GM21619 (cell line): ENCODE results near the gene CPNE9.

Source experiments
- ATAC-seq: cut with Tn5 transposase; IDR thresholded peaks from one replicate; pipeline ENCODE4 v1.9.1; 2021; ENCODE audit not compliant: unreplicated experiment

The CPNE9 gene, protein sequence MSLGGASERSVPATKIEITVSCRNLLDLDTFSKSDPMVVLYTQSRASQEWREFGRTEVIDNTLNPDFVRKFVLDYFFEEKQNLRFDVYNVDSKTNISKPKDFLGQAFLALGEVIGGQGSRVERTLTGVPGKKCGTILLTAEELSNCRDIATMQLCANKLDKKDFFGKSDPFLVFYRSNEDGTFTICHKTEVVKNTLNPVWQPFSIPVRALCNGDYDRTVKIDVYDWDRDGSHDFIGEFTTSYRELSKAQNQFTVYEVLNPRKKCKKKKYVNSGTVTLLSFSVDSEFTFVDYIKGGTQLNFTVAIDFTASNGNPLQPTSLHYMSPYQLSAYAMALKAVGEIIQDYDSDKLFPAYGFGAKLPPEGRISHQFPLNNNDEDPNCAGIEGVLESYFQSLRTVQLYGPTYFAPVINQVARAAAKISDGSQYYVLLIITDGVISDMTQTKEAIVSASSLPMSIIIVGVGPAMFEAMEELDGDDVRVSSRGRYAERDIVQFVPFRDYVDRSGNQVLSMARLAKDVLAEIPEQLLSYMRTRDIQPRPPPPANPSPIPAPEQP

DNA sequence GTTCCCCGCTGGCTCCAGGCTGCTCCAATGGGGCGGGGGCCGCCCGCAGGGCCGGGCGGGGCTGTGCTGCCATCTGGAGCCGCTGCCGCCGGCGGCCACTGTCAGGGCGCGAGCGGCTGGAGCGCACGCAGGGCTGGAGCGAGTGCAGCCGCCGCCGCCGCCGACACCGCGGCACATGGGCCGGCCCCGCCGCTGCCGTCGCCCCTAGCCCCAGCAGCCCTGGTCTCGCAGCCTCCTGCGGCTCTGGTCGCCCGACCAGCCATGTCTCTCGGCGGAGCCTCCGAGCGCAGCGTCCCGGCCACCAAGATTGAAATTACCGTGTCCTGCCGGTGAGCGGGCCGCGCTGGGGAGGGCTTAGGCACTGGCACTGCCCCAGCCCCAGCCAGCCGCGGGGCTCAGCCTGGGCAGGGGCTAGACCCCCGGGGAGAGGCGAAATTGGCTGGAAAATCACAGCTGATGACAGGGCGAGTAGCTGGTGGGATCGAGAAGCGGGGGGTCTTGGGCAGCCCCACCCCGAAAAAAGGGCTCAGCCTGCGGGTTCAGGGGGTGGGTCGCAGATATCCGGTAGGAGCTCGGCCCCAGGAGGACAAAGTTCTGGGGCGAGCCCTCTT lies at the start of gene CPNE9:
Gene CPNE9, plus strand, starts transcription at position 98 of the 611 bp plus-strand sequence. Its CDS starts 164 bp downstream, at position 262.
- ATAC-seq, result no peak

DNA sequence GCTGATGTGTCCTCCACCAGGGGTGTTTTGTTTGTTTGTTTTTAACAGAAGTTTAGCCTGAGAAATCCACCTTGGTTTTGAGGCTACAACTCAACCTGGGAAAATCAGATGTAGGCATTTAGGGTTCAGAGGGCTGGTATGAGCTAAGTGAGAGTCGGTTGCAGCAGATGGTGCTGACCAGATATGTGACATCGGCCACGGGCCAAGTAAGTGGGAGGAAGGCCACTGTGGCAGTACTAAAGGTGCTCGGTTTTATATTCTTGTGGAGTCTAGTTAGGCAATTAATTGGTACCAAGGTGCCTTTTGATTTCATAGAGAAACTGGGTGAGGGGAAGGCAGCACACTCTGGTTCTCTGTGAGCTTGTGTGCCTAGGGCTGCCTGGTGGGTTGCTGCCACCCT lies 43.8 kb upstream of the CPNE9 start:
- ATAC-seq, result no peak

DNA sequence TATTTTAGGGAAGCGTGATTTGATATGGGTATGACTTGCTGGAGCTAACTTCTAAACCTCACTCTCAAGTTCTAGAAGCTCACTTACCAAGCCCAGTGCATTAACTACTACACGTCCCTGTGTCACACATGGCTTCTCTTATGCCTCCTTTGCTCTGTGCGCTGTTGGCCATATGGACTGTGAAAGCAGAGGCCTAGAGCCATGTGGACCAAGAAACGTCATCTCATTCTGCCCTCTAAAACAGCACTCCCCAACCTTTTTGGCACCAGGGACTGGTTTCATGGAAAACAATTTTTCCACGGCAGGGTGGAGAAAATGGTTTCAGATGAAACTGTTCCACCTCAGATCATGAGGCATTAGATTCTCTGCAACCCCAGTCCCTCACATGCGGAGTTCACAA lies 42.7 kb upstream of the CPNE9 start:
- no peak for ATAC-seq

DNA sequence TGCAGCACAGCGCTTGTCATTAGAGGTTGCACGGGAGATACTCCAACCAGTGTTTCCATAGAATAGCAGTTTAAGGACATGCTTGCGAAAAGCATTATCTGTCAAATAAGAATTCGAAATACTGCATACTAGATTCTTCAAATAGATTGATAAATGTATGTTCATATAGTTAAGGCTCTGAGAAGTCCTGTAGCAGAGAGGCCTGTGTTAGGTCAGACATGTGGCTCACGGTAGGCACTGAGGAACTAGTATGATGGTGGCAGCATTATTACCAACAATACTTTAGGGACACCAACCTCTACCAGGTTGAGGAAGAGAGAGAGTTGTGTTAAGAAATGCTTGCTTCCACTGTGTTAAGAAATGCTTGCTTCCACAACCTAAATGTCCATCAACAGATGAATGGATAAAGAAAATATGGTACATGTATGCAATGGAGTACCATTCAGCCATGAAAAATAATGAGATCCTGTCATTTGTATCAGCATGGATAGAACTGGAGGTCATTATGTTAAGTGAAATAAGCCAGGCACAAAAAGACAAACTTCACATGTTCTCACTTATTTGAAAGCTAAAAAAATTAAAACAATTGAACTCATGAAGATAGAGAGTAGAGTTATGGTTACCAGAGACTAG lies 39.4 kb upstream of the CPNE9 start:
- no peak for ATAC-seq

DNA sequence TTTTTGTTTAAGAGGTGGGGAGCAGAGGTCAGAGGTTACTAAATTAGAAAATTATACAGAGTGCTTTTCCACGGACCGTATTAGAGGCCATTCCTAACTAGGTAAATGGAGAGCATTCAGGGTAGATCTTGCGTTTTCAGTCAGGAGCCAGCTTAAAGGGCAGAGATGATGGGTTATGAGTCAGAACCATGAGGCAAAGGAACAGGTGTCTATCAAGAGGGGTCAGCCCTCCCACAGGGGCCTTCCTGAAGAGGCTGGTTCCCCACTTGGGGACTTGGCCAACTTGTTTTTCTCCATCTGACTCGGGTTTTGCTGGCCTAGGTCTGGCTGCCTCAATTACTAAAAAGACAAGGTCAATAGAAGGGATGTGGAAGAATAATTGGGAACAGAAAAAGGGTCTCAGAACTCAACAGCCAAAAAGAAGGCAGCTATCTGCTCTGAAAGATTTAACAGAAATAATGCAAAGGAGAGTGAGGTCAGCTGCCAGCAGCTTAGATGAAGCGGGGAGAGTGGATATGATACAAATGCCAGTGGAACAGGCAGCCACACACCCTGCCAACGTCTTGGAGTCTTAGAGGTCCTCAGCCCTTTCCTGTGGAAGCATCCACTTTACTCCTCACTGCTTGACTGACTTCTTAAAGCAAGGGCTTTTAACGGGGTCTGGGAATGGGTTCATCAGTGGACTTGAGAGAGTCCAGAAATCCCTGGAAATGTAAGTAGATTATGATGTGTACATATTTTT lies 36.8 kb upstream of the CPNE9 start:
- ATAC-seq, result no peak

DNA sequence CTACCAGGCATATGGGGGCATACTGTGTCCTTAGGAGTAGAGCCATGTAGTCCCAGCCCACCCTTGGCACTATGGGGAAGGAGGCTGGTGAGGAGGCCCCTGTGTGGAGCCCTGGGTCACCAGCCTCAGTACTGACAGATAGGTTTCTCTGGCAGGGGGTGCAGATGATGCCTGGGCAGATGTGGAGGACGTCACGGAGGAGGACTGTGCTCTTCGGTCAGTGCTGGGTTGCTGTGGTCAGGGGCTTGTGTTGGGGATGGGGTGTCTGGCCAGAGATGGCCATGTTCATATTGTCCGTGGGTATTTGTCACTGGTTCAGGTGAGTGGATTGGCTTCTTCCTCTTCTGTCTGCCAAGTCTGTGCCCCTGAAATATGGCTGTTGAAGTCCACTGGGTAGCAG lies 34.4 kb upstream of the CPNE9 start:
- no peak for ATAC-seq

DNA sequence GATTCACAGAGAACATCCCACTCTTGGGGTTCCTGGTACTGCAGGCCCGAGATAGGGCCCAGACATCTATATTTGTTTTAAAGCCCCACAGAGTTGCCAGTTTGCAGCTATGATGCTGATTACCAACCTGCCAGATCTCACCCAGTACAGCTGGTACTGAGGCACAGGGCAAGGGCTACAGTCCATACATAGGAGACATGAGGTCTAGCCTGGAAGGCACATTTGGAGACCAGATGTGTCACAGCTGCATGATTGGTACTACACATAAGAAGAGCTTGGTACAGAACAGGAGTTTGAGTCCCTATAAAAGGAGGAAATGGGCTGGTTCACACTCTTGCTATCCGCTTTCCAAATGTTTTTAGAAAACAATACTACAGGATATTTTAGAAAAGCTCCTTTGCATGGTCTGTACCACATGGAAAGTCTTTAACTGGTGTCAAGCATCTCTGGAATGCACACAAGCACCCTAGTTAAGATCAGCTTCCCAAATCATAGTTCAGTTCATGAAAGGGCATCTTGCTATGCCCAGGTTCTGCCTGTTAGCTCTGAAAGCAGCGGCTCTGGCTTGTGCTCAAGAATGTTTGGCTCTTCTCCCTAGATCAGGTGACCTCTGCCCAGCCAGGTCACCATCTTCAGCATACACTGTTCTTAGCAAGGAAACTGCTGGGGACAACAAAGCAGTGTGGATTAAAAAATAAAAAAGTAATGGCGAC lies 33.8 kb upstream of the CPNE9 start:
- ATAC-seq, result no peak

DNA sequence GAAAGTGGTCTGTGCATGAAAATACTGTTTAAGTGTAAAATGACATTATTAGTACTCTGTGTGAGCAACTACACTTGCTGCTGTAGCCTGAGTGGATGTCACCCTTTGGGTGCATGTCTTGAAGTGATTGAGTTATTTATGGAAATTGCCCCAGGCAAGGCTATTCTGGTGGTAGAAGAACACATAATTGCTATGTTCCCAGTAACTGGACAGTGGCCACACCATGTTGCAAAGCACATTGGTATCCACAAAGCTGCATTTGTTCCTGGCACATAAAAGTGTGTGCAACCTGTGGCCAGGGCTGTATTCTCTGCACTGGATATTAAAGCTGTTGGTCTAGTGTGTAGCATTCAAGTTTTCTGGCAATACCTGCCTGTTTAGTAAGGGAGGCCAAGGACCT lies 30.6 kb upstream of the CPNE9 start:
- no peak for ATAC-seq

DNA sequence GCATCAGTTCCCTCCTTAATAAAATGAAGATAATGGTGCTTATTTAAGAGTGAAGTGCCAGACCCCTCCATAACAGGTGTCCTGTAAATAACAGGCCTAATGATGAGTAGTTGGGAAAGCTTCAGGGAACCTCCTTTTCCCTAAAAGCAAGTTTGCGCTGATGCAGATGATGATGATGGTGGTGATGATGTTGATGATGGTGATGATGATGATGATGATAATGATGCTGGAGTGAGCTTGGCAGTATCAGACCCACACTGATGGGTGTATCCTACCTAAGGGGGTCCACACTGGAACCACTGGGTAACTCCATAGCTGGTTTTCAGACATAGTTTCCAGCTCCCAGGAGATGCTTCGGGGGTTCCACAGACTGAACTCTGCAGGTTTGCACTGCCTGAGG lies 29.9 kb upstream of the CPNE9 start:
- no peak for ATAC-seq

DNA sequence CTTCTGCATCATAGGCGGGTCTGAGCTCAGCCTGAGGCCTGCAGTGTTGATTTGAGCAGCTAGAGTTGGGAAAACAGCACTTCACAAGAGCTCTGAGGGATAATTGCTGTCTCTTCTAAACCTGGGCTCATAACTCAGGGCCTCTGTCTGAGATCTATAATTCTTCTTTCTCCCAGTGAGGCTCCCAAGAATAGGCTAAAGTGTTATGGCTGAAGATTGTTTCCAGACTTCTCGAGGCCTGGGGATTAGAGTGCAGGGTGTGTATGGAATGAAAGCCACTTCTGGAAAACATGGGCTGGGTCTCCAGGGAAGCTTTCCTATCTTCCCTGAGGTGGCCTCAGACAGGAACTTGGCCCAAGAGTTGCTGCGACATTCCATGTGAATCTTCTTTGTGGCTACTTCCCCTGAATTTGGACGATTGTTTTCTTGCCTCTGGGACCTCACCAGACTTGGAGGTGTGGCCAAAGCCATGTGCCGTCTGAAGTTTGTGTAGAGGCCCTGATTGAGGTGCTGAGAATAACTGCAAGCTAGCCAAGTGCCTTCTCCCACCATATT lies 27.8 kb upstream of the CPNE9 start:
- no peak for ATAC-seq

DNA sequence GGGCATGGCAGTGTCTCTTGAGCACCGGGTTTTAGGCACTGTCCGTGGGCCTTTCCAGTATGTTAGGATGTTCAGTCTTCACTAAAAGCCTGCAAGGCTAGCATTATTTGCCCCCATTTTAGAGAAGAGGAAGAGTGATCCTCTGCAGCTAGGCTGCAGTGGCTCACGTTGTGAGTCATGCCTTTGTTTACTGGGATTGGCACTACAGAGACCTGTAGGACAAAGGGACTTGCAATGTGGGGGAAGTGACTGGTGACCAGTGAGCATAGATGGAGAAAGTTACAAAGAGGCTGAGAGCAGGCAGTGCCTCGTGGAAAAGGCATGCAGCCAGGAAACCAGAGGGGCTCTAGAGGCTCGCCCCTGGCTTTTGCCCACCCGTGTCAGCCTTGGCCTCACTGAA lies 26.8 kb upstream of the CPNE9 start:
- ATAC-seq, result no peak

DNA sequence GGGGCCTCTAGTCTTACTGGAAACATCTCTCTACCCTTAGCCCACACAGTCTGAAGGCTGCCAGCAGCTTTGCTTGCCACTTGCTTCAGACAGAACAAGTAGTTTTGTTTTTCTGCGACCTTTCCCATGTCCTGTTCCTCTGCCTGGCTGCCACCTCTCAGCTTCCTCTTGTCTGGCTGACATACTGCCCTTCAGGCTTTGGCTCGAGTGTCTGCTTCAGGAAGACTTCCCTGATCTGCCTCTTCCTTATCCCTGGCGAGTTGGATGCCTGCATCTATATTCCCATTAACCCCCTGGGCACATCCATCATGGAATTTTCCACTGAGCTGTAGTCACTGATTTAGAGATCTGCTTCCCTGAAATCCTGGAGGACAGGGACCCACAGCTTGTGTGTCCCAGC lies 25.1 kb upstream of the CPNE9 start:
- no peak for ATAC-seq

DNA sequence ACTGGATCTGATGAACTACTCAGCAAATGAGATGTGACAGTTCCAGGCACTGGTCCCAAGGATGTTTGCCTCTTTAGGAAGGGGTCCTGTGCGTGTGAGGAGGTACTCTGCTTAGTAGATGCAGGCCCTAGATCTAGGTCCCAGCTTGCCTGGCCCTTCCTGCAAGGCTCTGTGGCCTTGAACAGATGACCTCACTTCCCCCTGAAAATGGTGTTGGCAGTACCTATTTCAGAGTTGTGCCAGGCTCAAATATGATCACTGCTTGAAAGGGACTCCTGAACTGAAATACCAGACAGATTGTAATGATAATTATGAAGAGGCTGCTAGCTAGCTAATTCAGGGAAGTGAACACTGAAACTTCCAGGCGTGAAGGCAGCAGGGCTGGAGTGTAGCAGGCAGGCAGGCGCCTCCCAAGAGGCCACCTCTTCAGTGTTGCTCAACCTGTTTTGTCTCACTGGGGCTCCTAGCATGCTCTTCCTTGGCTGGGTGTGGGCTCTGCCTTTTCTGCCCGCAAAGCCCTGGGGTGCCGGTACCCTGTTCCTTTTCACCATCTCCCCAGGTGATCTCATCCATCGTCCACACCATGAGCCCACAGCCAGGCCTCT lies 24.1 kb upstream of the CPNE9 start:
- no peak for ATAC-seq

DNA sequence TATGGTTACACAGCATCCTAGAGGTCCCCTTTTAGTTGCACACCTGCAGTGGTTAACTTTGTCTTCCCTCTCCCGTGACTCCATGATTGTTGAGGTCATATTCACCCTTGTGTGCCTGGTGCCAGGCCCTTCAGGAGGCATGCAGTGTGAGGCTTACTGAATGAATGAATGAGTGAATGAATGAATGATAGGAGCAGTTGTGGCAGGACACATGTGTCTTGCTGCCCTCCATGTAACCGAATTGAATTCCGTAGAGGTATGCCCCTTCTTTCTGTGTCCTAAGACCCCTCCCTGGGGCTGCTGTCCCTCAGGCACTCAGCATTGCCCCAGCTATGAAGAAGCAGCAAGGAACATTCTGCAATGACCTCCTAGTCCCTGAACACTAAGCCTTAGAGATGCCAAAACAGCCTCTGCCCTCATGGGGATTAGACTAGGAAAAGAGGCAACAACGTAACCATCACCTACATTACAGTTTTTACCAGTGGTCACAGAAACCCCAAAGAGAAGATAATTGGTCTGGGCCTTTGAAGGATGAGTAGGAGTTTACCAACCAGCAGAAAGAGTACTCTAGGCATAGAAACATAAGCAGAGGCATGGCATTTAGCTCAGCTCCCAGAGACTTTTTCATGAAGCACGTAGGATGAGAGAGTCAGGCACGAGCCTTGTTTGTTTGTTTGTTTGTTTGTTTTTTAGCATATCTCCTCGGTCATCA lies 22.5 kb upstream of the CPNE9 start:
- ATAC-seq, result no peak

DNA sequence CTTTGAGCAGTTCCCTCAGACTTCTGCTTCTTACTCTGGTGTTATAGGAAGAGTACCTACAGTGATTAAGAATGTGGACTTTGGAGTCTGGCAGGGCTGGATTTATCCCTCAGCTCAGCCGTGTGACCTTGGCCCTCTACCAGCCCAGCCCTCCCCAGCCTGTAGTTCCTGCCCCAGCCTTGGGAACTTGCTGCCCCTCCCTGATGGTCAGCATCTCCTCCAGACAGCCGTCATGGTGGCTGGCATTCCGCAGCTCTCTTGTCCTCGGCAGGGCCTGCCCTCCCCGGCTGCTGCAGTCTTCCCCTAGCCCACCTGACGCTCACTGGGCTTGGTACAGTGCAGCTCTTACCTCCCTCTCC lies 21.9 kb upstream of the CPNE9 start:
- ATAC-seq, result no peak

DNA sequence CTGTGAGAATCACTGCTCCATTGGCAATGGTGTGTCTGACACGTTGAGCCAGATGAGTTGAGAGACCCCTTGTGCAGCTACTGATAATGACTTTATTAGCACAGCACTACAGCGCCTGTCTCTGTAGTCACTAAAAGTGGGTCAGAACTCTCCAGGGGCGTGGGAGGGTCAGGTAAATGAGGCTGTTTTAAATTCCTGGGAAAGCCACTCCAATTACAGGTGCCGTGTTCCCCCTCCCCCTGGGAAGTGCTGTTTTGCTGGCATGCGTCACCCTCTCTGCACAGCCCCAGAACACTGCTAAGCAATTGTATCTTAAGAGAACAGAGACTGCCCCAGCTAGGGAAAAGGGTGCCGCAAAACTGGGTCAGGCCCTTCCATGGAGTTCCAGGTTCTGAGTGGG lies 21.5 kb upstream of the CPNE9 start:
- ATAC-seq, result no peak

DNA sequence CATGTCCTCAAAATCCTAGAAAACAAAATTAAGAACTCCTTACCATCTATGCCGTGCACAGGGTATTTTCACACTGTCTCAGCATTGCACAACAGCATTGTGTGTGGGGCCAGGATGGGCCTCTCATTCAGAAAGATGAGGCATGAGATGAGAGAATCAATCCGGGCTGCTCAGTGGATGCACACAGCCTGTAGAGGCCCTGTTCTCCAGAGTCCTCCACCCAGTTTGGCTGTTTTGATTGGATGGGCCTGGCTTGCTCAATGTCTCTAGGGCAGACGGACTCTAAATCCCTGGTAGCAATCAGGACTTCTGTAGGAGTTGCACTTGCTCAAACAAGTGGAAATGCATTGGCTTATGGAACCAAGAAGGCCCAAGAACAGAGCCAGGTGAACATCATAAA lies 20.2 kb upstream of the CPNE9 start:
- no peak for ATAC-seq

DNA sequence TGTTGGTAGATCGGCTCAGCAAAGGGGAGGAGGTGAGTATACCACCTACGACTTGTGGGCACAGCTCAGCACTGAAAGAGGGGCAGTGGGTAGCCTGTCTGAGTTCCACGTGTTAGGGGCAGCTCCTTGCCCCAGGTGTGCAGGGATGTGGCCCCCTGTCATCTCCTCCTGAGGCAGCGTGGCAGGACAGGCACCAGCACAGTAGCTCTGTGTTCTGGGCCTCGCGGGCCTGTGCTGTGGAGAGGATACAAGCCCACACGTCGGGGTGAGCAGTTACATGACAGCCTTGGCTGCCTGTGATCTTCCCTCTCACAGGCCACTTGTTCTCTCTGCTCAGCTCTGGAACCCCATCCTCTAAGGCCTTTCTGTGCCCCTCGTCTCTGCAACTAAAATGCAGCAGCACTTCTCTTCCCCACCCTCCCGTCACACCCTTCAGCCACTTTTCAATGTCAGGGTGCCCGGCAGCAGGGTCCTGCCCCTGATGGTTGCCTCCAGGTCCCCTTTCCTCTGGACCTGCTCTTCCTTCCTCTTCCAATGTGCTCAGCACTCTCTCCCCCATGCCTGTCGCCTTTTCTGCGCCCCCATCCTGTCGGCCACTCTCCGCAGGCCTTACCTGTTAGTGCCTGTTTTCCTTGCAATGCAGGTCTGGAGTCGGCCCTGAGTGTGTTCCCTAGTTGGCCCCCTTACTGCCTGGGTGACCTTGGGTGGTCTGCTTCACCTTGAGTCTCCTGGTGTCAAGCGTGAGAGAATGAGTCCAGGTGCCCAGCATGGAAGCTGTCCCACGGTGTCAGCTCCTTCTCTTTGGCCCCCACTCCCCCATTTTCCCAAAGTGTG lies 18.2 kb upstream of the CPNE9 start:
- ATAC-seq, result no peak
